ENCODE data around the gene HAAO. TPM values are rescaled to one million over a fixed set of nuclear protein-coding genes. Genes with fewer than 3 reads are reported as not detected.

Gene HAAO
- total RNA-seq, 6 experiments from 2014 or later: 0.30 to 0.58 (median 0.47) TPM; not detected in 2

- TF ChIP-seq CTCF (IDR thresholded peaks at IDR 0.05): no peak
- Mint-ChIP-seq H3K9me3 (peaks cover 23% of the 10 kb centered on the region), H3K27ac (no peak overlapping the region), H3K27me3 (ENCODE audit: insufficient read depth) (peaks cover 4% of the 10 kb centered on the region; the same call in 1 of the 2 replicates), H3K4me3 (no peak overlapping the region), H3K4me1 (ENCODE audit: low read depth) (no peaks in the 10 kb centered on the region), H3K36me3 (ENCODE audit: low read depth) (no peaks in the 10 kb centered on the region; the same call in 1 of the 2 replicates)
- no peak for DNase-seq
These were observed 16.6 kb downstream of the HAAO start for GRCh38 chr2:42775810-42776209.

GRCh38 chr2:42775186-42775585 lies 17.2 kb downstream of the HAAO start:
- H3K4me1 Mint-ChIP-seq (ENCODE audit: low read depth): no peaks in the 10 kb centered on the region
- no peaks in the 10 kb centered on the region; the same call in 1 of the 2 replicates for H3K36me3 Mint-ChIP-seq (ENCODE audit: low read depth)
- H3K9me3 Mint-ChIP-seq: peaks cover 18% of the 10 kb centered on the region
- no peak for TF ChIP-seq CTCF (IDR thresholded peaks at IDR 0.05)
- no peak overlapping the region for H3K4me3 Mint-ChIP-seq
- DNase-seq: no peak
- peaks cover 9% of the 10 kb centered on the region for H3K27me3 Mint-ChIP-seq (ENCODE audit: insufficient read depth)
- H3K27ac Mint-ChIP-seq: no peak overlapping the region

DNA sequence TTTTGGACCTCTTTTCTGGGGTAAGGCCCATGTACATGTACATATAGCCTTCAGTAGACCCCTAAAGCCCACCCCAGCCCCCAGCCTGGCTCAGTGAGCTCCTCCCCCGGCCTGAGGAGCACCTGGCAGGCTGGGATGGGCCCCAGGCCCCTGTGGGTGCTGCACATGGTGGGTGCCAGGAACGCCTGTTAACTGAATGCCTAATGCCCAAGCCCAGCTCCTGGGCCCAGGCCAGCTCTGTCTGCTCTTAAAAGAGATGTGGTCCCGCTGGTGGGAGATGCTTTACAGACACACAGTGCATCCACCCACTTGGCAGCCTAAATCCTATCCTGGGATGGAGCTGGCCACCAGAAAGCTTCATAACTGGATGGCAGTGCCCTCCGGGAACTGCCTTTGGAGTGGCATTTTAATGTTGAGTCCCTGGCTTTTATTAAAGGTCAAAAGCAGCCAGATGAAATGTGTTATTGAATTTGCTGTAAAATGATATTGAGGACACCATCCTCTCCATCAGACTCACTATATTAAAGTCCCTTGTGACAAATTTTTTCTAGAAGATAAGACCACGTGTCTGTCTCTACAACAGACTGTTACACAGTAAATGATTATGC lies 20.7 kb downstream of the HAAO start:
- Mint-ChIP-seq H3K4me3 (no peak overlapping the region), H3K27ac (no peak overlapping the region), H3K9me3 (no peaks in the 10 kb centered on the region), H3K4me1 (ENCODE audit: low read depth) (no peaks in the 10 kb centered on the region), H3K36me3 (ENCODE audit: low read depth) (no peaks in the 10 kb centered on the region), H3K27me3 (ENCODE audit: insufficient read depth) (peaks cover 9% of the 10 kb centered on the region)
- no peak for TF ChIP-seq CTCF (IDR thresholded peaks at IDR 0.05)
- DNase-seq: no peak

- H3K36me3 Mint-ChIP-seq (ENCODE audit: low read depth): no peaks in the 10 kb centered on the region
- peaks cover 15% of the 10 kb centered on the region for H3K27me3 Mint-ChIP-seq (ENCODE audit: insufficient read depth)
- H3K4me1 Mint-ChIP-seq (ENCODE audit: low read depth): no peaks in the 10 kb centered on the region
- peak; percentile 10 for DNase-seq
- no peaks in the 10 kb centered on the region for H3K9me3 Mint-ChIP-seq
- peak; percentile 72 for TF ChIP-seq CTCF (IDR thresholded peaks at IDR 0.05)
- no peak overlapping the region for H3K27ac Mint-ChIP-seq
- no peak overlapping the region for H3K4me3 Mint-ChIP-seq
These were observed 21.9 kb downstream of the HAAO start for GRCh38 chr2:42770288-42771131.

- H3K9me3 Mint-ChIP-seq: no peaks in the 10 kb centered on the region
- no peaks in the 10 kb centered on the region for H3K36me3 Mint-ChIP-seq (ENCODE audit: low read depth)
- no peaks in the 10 kb centered on the region for H3K4me1 Mint-ChIP-seq (ENCODE audit: low read depth)
- peaks cover 12% of the 10 kb centered on the region for H3K27me3 Mint-ChIP-seq (ENCODE audit: insufficient read depth)
- no peak overlapping the region for H3K27ac Mint-ChIP-seq
- DNase-seq: no peak
- TF ChIP-seq CTCF (IDR thresholded peaks at IDR 0.05): no peak
- no peak overlapping the region for H3K4me3 Mint-ChIP-seq
These were observed 22.6 kb downstream of the HAAO start for GRCh38 chr2:42769583-42770287.

All from HFFc6 (cell line).